Inferior parietal cortex (tissue), 1 donor: ENCODE measurements around the gene HYLS1.

Source experiments
- DNase-seq: peaks from one replicate; pipeline ENCODE4 v3.0.0-alpha.2; 2016; ENCODE audit errors: extremely low spot score

Gene HYLS1

DNA sequence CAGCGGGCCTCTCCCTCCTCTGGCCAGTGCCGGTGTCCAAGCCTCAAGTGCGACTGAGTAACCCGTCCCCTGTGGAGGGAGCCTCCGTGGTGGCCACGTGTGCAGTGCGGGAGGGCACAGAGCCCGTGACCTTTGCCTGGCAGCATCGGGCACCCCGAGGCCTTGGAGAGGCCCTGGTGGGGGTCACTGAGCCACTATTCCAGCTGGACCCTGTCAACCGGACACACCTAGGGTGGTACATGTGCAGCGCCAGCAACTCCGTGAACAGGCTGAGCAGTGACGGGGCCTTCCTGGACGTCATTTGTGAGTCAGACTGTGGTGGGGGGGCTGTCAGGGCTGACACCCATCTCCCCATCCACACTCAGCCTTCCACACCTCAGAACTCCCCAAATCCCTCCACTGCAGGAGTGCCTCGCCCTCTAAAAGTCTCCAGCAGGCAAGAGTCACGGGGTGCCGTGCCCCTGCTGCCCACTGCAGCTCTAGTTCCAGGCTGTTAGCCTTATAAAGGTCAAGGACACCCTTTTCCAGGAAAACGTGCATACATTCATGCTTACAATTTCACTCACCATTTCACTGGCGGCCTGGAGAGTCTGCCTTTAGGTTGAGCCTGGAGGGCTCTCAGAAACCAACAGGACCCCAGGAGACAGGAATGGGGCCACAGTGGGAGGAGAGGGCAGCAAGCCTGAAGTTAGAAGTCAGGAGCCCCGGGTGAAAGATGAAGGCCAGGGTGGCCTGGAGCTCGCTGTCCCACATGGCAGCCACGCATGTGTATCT is 61.0 kb downstream of the HYLS1 start:
- no peak for DNase-seq

DNA sequence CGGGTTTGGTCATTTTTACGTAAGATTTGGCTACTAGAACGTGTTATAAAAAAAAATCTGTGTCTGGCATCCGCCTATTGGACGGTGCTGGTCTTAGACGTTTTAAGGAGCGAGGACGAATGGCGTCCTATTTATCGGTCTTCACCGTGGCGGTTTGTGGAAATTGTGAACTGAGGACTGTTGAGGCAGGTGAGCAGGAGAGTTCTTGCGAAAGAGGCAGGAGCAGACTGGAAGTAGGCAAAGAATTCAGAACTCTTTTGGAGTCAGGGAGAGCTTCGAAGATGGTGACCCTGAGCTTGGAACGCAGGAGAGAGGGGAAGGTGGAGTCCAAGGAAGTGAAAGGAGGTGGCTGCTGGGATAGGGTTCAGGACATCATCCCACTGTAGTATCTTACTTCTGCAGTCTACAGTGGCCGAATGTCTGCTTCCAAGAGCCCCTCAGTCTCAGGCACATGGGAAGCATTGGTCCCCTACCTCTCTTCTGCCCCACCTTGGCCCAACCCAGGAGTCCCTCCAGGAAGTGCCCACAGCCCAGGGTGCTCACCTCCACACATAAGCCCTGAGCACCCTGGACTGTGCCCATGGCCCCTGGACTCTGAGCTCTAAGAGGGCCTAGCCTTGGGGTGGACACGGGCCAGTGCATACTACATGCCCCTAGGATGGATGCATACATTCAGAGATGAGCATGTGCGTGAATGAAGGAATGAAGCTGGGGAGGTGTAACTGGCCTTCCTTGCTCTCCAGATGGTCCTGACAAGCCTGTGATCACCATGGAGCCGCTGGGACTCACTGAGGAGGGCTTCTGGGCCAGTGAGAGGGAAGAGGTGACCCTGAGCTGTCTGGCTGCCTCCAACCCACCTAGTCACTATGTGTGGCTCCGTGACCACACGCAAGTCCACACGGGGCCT is 62.1 kb downstream of the HYLS1 start:
- DNase-seq = no peak

DNA sequence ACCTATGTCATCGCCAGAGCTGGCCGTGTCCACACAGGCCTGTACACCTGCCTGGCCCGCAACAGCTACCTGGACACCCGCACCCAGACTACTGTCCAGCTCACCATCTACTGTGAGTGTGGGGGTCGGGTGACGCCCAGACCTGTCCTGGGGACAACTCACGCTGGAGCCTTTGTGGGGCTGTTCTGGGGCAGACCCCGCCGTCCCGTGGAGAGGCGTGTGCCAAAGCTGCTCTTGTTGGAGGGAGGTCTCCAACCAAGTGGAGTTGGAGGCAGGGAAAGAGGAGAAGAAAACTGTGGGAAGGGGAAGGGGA is 62.7 kb downstream of the HYLS1 start:
- DNase-seq = no peak
